Measurements from ENCODE around the gene ZFAND3.

The ZFAND3 gene

GRCh38 chr6:38150021-38150420, 330.5 kb downstream of the ZFAND3 start:
- DNase-seq (ENCODE audit: low read depth in 3 of 3, low spot score in 1 of 3), result no peak

GRCh38 chr6:38150681-38151296, 331.3 kb downstream of the ZFAND3 start:
- DNase-seq (ENCODE audit: low read depth in 3 of 3, low spot score in 1 of 3), result no peak

- no peak for DNase-seq (ENCODE audit: low read depth in 3 of 3, low spot score in 1 of 3)
These were observed 332.3 kb downstream of the ZFAND3 start for GRCh38 chr6:38151580-38152500.

GRCh38 chr6:38152620-38153019, 333.1 kb downstream of the ZFAND3 start:
- DNase-seq (ENCODE audit: low read depth in 3 of 3, low spot score in 1 of 3), result no peak

GRCh38 chr6:38153076-38153797, 333.7 kb downstream of the ZFAND3 start:
- no peak for DNase-seq (ENCODE audit: low read depth in 3 of 3, low spot score in 1 of 3)

- no peak for DNase-seq (ENCODE audit: low read depth in 3 of 3, low spot score in 1 of 3)
These were observed 334.3 kb downstream of the ZFAND3 start for GRCh38 chr6:38153798-38154345.

GRCh38 chr6:38154731-38155130, 335.2 kb downstream of the ZFAND3 start:
- DNase-seq (ENCODE audit: low read depth in 3 of 3, low spot score in 1 of 3), result no peak

- no peak for DNase-seq (ENCODE audit: low read depth in 3 of 3, low spot score in 1 of 3)
These were observed 335.6 kb downstream of the ZFAND3 start for GRCh38 chr6:38155144-38155543.

- DNase-seq (ENCODE audit: low read depth in 3 of 3, low spot score in 1 of 3), result no peak
These were observed 336.2 kb downstream of the ZFAND3 start for GRCh38 chr6:38155621-38156204.

GRCh38 chr6:38156818-38157565, 337.5 kb downstream of the ZFAND3 start:
- no peak for DNase-seq (ENCODE audit: low read depth in 3 of 3, low spot score in 1 of 3)

- no peak for DNase-seq (ENCODE audit: low read depth in 3 of 3, low spot score in 1 of 3)
These were observed 338.4 kb downstream of the ZFAND3 start for GRCh38 chr6:38157905-38158304.

GRCh38 chr6:38158762-38159350, 339.3 kb downstream of the ZFAND3 start:
- no peak for DNase-seq (ENCODE audit: low read depth in 3 of 3, low spot score in 1 of 3)

- DNase-seq (ENCODE audit: low read depth in 3 of 3, low spot score in 1 of 3), result no peak
These were observed 340.1 kb downstream of the ZFAND3 start for GRCh38 chr6:38159596-38159995.

GRCh38 chr6:38160831-38161230, 341.3 kb downstream of the ZFAND3 start:
- DNase-seq (ENCODE audit: low read depth in 3 of 3, low spot score in 1 of 3), result no peak

GRCh38 chr6:38161331-38161730, 341.8 kb downstream of the ZFAND3 start:
- DNase-seq (ENCODE audit: low read depth in 3 of 3, low spot score in 1 of 3), result no peak

GRCh38 chr6:38161754-38162492, 342.4 kb downstream of the ZFAND3 start:
- no peak for DNase-seq (ENCODE audit: low read depth in 3 of 3, low spot score in 1 of 3)

GRCh38 chr6:38162493-38163185, 343.1 kb downstream of the ZFAND3 start:
- DNase-seq (ENCODE audit: low read depth in 3 of 3, low spot score in 1 of 3), result no peak

GRCh38 chr6:38163186-38164130, 343.9 kb downstream of the ZFAND3 start:
- no peak for DNase-seq (ENCODE audit: low read depth in 3 of 3, low spot score in 1 of 3)
